K562 treated with DMSO at 1 percent for 12 hours (cell line): Measurements from ENCODE around the gene ELP6. TPM values are rescaled to one million over a fixed set of nuclear protein-coding genes. Genes with fewer than 3 reads are reported as not detected.

Experiments
- total RNA-seq: library from RNA; unstranded; fragments of 300-600 nt; gene quantifications from 2 replicates; pipeline ENCODE4 v1.2.3, GENCODE V29; 2022; ENCODE audit not compliant: insufficient read depth

The ELP6 gene
- 60.7 and 63.8 TPM in 2 replicates for total RNA-seq

GRCh38 chr3:47513125-47513929, at the start of gene ELP6:
ELP6 (minus strand) TSS chr3:47513712; CDS start chr3:47513590, 122 bp downstream.

GRCh38 chr3:47475570-47476329, 37.8 kb downstream of the ELP6 start, which contains the start of gene SCAP:
SCAP (minus strand) TSS chr3:47475941; CDS start chr3:47442993, 32,948 bp downstream.

Other genes starting within 250 kb of the ELP6 start
- gene KIF9, start 230.9 kb downstream of the ELP6 start, total RNA-seq: 5.9 and 11.4 TPM in 2 replicates
- 27.7 and 29.6 TPM in 2 replicates for gene KLHL18, start 230.8 kb downstream of the ELP6 start, total RNA-seq
- gene PTPN23, start 132.7 kb downstream of the ELP6 start, total RNA-seq: 13.7 and 46.3 TPM in 2 replicates
- 64.4 and 95.7 TPM in 2 replicates for gene SCAP, start 37.8 kb downstream of the ELP6 start, total RNA-seq
- gene CSPG5, start 65.2 kb upstream of the ELP6 start, total RNA-seq: 1.4 TPM in 1 of 2 replicates, not detected in the other